ENCODE measurements around the gene HTD2. TPM values are rescaled to one million over a fixed set of nuclear protein-coding genes. Genes with fewer than 3 reads are reported as not detected.
"Not testable (repeated sequence)": the region's sequence is repeated elsewhere in the genome, so short reads cannot be mapped to it uniquely, and the experiment has no call there.

HTD2 gene
- total RNA-seq, 4 donors from 2014 or later, result 4.8 to 12.8 (median 6.5) TPM; not detected in 1

GRCh38 chr3:58274027-58274614 is 32.2 kb upstream of the HTD2 start:
- Histone ChIP-seq H3K9me3 (no peaks in the 10 kb centered on the region), H3K27me3 (no peaks in the 10 kb centered on the region), H3K36me3 (peaks cover 0 to 47% (median 0%) of the 10 kb centered on the region in 3 donors), H3K4me3 (no peak overlapping the region), H3K4me1 (no peaks in the 10 kb centered on the region), H3K27ac (no peak overlapping the region)
- no peak for DNase-seq
- no peak for TF ChIP-seq POLR2A (IDR thresholded peaks at IDR 0.05)
- TF ChIP-seq CTCF (IDR thresholded peaks at IDR 0.05), result no peak

GRCh38 chr3:58281069-58281468 is 25.3 kb upstream of the HTD2 start:
- Histone ChIP-seq H3K27ac (no peak overlapping the region), H3K4me1 (no peaks in the 10 kb centered on the region), H3K9me3 (no peaks in the 10 kb centered on the region), H3K27me3 (no peaks in the 10 kb centered on the region), H3K36me3 (peaks cover 0 to 52% (median 0%) of the 10 kb centered on the region in 3 donors), H3K4me3 (no peak overlapping the region)
- no peak for DNase-seq
- TF ChIP-seq CTCF (IDR thresholded peaks at IDR 0.05) (no peak), POLR2A (IDR thresholded peaks at IDR 0.05) (no peak)

GRCh38 chr3:58285334-58285733 is 21.0 kb upstream of the HTD2 start:
- no peak for DNase-seq
- Histone ChIP-seq H3K27ac (no peak overlapping the region), H3K27me3 (no peaks in the 10 kb centered on the region), H3K36me3 (peaks cover 0 to 67% (median 0%) of the 10 kb centered on the region in 3 donors), H3K9me3 (no peaks in the 10 kb centered on the region), H3K4me3 (no peak overlapping the region), H3K4me1 (no peaks in the 10 kb centered on the region)
- TF ChIP-seq POLR2A (IDR thresholded peaks at IDR 0.05) (no peak), CTCF (IDR thresholded peaks at IDR 0.05) (no peak)

GRCh38 chr3:58287354-58287753 is 19.0 kb upstream of the HTD2 start:
- H3K9me3 ChIP-seq, result no peaks in the 10 kb centered on the region
- TF ChIP-seq CTCF (IDR thresholded peaks at IDR 0.05), result no peak
- no peak for TF ChIP-seq POLR2A (IDR thresholded peaks at IDR 0.05)
- H3K27ac ChIP-seq, result no peak overlapping the region
- peaks cover 0 to 51% (median 0%) of the 10 kb centered on the region in 3 donors for H3K36me3 ChIP-seq
- H3K27me3 ChIP-seq, result no peaks in the 10 kb centered on the region
- H3K4me3 ChIP-seq, result no peak overlapping the region
- DNase-seq, result no peak
- no peaks in the 10 kb centered on the region for H3K4me1 ChIP-seq

GRCh38 chr3:58288011-58288728 is 18.1 kb upstream of the HTD2 start:
- H3K9me3 ChIP-seq, result no peaks in the 10 kb centered on the region
- no peak overlapping the region for H3K27ac ChIP-seq
- H3K4me1 ChIP-seq, result no peaks in the 10 kb centered on the region
- H3K4me3 ChIP-seq, result no peak overlapping the region
- H3K27me3 ChIP-seq, result no peaks in the 10 kb centered on the region
- no peak for DNase-seq
- peaks cover 0 to 44% (median 0%) of the 10 kb centered on the region in 3 donors for H3K36me3 ChIP-seq
- TF ChIP-seq CTCF (IDR thresholded peaks at IDR 0.05) (no peak), POLR2A (IDR thresholded peaks at IDR 0.05) (no peak)

GRCh38 chr3:58288964-58289613 is 17.2 kb upstream of the HTD2 start:
- not testable (repeated sequence) for H3K27me3 ChIP-seq, H3K27ac ChIP-seq, H3K4me1 ChIP-seq, H3K4me3 ChIP-seq, H3K9me3 ChIP-seq, DNase-seq
- H3K36me3 ChIP-seq, result peaks cover 0 to 35% (median 0%) of the 10 kb centered on the region in 3 donors

GRCh38 chr3:58290446-58290845 is 15.9 kb upstream of the HTD2 start:
- not testable (repeated sequence) for H3K27ac ChIP-seq, H3K9me3 ChIP-seq, H3K4me3 ChIP-seq, H3K4me1 ChIP-seq, DNase-seq, H3K27me3 ChIP-seq
- H3K36me3 ChIP-seq, result peaks cover 0 to 23% (median 0%) of the 10 kb centered on the region in 3 donors

Measured in Peyer's patch (tissue), 4 donors.